Astrocyte of the cerebellum (primary cell): ENCODE results near the gene SLAMF7.
"Not testable (repeated sequence)": the region's sequence is repeated elsewhere in the genome, so short reads cannot be mapped to it uniquely, and the experiment has no call there.

Experiments used
- DNase-seq: peaks from one replicate; pipeline ENCODE4 v3.0.0-alpha.2; 2011; ENCODE audit warnings: low read depth
- H3K4me3 ChIP-seq: 2 replicates; pipeline ENCODE4 v1.5.1; 2011; ENCODE audit warnings: mild to moderate bottlenecking, low read depth, low read length, moderate library complexity
- in situ Hi-C: cut with HindIII; loops from 2 replicates; pipeline ENCODE4 v1.10.0; 2017; ENCODE audit warnings: low sequenced_read_pairs
- TF ChIP-seq, protein P1 (sequence below): IDR thresholded peaks from 2 replicates; pipeline ENCODE4 v1.5.1; 2012; ENCODE audit warnings: low read length, low read depth, moderate library complexity, mild to moderate bottlenecking; ENCODE audit errors: missing control alignments

Gene SLAMF7

DNA sequence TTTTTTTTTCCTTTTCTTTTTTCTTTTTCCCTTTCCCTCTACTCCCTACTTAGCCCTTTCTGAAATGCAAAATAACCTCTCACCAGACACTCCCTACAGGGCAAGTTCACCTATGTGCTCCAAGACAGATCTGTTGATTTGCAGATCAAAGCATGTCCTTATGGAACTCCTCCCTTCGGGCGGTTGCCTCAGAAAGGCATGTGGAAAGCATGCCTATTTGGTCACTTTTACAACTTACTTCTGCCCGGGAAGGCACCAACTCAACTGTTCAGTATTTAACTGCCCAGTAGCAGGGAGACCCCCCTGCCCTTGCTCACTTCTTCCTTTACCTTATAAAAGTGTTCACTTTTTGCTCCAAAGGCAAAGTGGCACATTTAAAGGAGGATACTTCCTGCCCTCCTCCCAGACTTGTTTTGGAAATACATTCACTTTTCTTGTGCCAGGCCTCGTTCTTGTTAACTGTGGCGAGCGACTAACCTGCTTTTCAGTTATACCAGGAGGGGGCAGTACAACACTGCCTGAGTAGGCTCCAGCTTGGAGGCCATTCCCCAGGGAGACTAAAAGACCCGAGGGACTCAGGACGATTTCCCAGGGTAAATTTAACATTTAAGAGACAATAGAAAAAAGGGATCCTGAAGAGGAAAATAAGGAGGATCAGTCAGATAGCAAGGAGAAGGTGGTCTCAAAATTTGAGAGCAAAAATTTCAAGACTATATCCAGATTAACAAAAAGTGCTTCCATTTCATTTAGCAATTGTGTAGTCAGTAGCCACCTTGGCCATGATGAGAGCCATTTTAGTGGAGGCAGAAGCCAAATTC is 12.3 kb upstream of the SLAMF7 start:
- peak; percentile 6 for DNase-seq
- no peak overlapping the region for H3K4me3 ChIP-seq
- in situ Hi-C loops = no loop called here
- TF ChIP-seq, protein P1, sequence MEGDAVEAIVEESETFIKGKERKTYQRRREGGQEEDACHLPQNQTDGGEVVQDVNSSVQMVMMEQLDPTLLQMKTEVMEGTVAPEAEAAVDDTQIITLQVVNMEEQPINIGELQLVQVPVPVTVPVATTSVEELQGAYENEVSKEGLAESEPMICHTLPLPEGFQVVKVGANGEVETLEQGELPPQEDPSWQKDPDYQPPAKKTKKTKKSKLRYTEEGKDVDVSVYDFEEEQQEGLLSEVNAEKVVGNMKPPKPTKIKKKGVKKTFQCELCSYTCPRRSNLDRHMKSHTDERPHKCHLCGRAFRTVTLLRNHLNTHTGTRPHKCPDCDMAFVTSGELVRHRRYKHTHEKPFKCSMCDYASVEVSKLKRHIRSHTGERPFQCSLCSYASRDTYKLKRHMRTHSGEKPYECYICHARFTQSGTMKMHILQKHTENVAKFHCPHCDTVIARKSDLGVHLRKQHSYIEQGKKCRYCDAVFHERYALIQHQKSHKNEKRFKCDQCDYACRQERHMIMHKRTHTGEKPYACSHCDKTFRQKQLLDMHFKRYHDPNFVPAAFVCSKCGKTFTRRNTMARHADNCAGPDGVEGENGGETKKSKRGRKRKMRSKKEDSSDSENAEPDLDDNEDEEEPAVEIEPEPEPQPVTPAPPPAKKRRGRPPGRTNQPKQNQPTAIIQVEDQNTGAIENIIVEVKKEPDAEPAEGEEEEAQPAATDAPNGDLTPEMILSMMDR = peak; percentile 66

DNA sequence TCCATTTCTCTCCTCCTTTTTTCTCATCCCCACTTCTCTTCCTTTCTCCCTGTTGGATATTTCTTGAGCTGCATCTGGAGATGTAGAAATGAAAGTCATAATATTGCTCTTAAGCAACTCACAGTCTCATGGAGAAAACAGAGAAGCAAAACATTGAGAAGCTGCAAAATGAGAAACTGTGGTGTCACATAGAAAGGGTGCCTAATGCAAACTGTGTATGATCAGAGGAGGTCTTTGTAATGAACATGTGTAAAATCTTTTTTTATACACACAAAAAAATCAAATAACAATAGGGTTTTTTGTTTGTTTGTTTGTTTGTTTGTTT is 11.8 kb upstream of the SLAMF7 start:
- TF ChIP-seq, protein P1 = no peak
- H3K4me3 ChIP-seq = no peak overlapping the region
- no peak for DNase-seq
- in situ Hi-C loops = no loop called here

DNA sequence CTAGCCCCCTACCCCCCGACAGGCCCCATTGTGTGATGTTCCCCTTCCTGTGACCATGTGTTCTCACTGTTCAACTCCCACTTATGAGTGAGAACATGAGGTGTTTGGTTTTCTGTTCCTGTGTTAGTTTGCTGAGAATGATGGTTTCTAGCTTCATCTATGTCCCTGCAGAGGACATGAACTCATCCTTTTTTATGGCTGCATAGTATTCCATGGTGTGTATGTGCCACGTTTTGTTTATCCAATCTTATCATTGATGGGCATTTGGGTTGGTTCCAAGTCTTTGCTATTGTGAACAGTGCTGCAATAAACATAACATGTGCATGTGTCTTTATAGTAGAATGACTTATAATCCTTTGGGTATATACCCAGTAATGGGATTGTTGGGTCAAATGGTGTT is 7.5 kb upstream of the SLAMF7 start:
- DNase-seq = not testable (repeated sequence)

DNA sequence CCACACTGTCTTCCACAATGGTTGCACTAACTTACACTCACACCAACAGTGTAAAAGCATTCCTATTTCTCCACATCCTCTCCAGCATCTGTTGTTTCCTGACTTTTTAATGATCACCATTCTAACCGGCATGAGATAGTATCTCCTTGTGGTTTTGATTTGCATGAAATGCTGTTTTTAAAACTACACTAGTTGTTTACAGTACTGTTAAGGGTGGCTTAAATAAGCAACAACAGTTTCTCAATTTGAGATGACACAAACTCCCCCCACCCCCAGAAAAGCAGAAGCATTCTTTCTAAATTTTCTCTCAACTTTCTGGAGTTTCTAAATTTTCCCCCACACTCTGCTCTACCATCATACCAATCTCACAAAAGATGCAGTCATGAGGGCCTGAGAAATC is 7.1 kb upstream of the SLAMF7 start:
- TF ChIP-seq, protein P1 = no peak
- H3K4me3 ChIP-seq = no peak overlapping the region
- no peak for DNase-seq
- in situ Hi-C loops = no loop called here

More for the DNA sequence above, 7.5 kb upstream of the SLAMF7 start:
- in situ Hi-C loops, H3K4me3 ChIP-seq: not testable (repeated sequence)

DNA sequence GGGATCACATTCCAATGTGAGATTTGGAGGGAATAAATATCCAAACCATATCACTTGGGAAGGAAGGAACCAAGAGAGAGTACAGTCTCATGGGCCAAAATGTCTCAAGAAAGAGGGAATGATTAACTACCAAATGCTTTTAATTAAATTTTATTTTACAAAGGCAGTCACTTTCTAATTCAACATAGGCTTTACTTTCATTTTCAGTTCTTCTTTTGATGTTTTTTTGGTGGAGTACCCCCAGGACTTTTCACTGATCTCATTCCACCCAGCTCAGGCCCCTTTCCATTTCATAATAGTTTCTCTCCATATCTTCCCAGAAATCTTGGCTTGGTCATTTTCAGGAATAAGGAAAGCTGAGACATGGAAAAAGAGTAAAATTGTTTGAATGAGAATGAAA is 5.1 kb upstream of the SLAMF7 start:
- in situ Hi-C loops = no loop called here
- no peak for DNase-seq
- TF ChIP-seq, protein P1 = no peak
- H3K4me3 ChIP-seq = no peak overlapping the region

DNA sequence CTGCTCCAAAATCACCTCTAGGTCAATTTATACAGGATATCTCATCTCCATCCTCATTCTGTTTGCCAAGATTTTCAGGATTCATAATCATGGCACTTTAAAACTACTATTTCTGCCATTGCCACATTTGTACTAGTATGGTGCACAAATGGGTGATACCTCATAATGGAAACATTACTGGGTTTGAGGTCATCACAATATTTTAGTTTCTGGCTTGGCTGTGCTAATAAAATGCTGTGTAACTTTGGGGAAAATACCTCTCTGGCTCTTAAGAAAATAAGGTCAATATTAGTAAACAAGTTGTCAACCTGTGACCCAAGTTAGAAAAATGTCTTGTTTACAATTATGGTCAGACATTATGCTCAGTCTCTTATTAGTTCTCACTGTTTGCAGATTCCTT is 4.7 kb upstream of the SLAMF7 start:
- no peak for DNase-seq
- TF ChIP-seq, protein P1 = no peak
- H3K4me3 ChIP-seq = no peak overlapping the region
- in situ Hi-C loops = no loop called here

DNA sequence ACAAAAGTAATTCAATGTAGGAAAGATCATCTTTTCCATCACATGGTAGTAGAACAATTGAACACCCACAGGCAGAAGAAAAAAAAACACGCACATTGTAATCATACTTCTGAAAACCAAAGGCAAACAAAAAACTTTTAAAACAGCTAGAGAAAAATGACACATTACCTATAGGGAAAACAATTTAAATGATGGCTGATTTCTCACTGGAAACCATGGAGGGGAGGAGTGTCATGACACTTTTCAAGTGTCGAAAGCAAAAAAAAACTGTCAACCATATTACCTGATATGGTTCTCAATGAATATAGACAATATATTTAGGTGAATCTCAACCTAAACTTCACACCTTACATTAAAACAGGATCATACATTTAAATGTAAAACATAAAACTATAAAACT is 776 bp upstream of the SLAMF7 start:
- TF ChIP-seq, protein P1 = no peak
- no peak for DNase-seq
- H3K4me3 ChIP-seq = no peak overlapping the region
- in situ Hi-C loops = no loop called here
